SK-N-MC (cell line): ENCODE results near the gene TACSTD2.

Experiments
- EZH2 ChIP-seq: fragments of 200-600 bp; sonication (generic); IDR thresholded peaks from one replicate; pipeline ENCODE4 v1.6.1; 2017; ENCODE audit warnings: antibody characterized with exemption
- FOXP2 ChIP-seq: optimal IDR thresholded peaks from 2 replicates; pipeline ENCODE3; 2011; ENCODE audit warnings: mild to moderate bottlenecking, moderate library complexity; ENCODE audit not compliant: insufficient read depth; ENCODE audit errors: extremely low read length, control extremely low read depth
- POLR2AphosphoS5 ChIP-seq: IDR thresholded peaks from 2 replicates; pipeline ENCODE4 v1.6.1; 2012; ENCODE audit warnings: mild to moderate bottlenecking, low read depth, low read length, borderline replicate concordance

GRCh38 chr1:58546520-58547308 lies 30.3 kb downstream of the TACSTD2 start, which contains the start of gene OMA1:
- TF ChIP-seq POLR2AphosphoS5: peak; percentile 88
- no peak for TF ChIP-seq EZH2
- peak; percentile 94 for TF ChIP-seq FOXP2
